Spleen (tissue), 7 donors: ENCODE results near the gene HSFX3.

ENCODE experiments used
- POLR2A ChIP-seq, 3 donors: fragments of 450-650 bp; IDR thresholded peaks; one replicate each; pipeline ENCODE4 v1.5.1; 2017; ENCODE audit warnings: antibody characterized with exemption in 3 of 3, mild to moderate bottlenecking in 1 of 3
- TF ChIP-seq, protein P1 (sequence below), 11 experiments: fragments of 200-600 bp in 7 of 11; fragments of 450-650 bp in 4 of 11; sonication (generic) in 4 of 11; IDR thresholded peaks in 8 of 11; conservative IDR thresholded peaks in 3 of 11; 1 replicate in 7 of 11; 2 replicates in 4 of 11; pipeline versions ENCODE4 v1.4.0 to v1.8.0; 2016 to 2021; ENCODE audit warnings: antibody characterized with exemption in 11 of 11, inconsistent platforms in 4 of 11, mild to moderate bottlenecking in 1 of 11
- donor health status: DM: no; HTN: no; CAD: no; lungs with moderate emphysema.
- donor health status: DM: no; HTN: no; CAD: no.
- donor health status: DM: no; HTN: no; CAD: no.

DNA sequence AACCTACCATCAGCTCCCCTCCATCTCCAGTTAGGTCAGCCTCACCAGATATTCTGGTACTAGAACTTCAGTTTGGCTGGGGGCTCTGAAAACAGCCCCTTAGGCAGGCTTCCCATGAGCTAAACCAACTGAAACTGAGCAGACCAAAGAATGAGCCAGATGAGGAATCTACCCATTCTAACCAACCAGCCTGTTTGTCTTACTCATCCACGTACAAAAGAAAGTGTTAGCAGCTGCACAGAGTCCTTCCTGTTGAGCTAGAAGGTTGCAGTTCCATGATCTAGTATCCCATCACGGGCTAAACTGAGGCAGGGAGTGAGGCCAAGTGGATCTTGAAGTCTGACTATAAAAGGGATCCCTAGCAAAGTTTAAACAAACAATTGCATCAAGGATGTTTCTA lies 20.0 kb upstream of the HSFX3 start:
- TF ChIP-seq, protein P1, sequence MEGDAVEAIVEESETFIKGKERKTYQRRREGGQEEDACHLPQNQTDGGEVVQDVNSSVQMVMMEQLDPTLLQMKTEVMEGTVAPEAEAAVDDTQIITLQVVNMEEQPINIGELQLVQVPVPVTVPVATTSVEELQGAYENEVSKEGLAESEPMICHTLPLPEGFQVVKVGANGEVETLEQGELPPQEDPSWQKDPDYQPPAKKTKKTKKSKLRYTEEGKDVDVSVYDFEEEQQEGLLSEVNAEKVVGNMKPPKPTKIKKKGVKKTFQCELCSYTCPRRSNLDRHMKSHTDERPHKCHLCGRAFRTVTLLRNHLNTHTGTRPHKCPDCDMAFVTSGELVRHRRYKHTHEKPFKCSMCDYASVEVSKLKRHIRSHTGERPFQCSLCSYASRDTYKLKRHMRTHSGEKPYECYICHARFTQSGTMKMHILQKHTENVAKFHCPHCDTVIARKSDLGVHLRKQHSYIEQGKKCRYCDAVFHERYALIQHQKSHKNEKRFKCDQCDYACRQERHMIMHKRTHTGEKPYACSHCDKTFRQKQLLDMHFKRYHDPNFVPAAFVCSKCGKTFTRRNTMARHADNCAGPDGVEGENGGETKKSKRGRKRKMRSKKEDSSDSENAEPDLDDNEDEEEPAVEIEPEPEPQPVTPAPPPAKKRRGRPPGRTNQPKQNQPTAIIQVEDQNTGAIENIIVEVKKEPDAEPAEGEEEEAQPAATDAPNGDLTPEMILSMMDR (IDR thresholded peaks at IDR 0.05 in 8 of 11, conservative IDR thresholded peaks at IDR 0.05 in 3 of 11): no peak
- no peak for TF ChIP-seq POLR2A (IDR thresholded peaks at IDR 0.05)
